Activated T-cell treated with anti-CD3 and anti-CD28 coated beads, Interleukin-2, amount 50 U/mL, for 1 hour (primary cell): ENCODE measurements around the gene RNF39.
"Not testable (repeated sequence)": the region's sequence is repeated elsewhere in the genome, so short reads cannot be mapped to it uniquely, and the experiment has no call there.

Source experiments
- DNase-seq: peaks from one replicate; pipeline ENCODE4 v3.0.0-alpha.2; 2020

The RNF39 gene

DNA sequence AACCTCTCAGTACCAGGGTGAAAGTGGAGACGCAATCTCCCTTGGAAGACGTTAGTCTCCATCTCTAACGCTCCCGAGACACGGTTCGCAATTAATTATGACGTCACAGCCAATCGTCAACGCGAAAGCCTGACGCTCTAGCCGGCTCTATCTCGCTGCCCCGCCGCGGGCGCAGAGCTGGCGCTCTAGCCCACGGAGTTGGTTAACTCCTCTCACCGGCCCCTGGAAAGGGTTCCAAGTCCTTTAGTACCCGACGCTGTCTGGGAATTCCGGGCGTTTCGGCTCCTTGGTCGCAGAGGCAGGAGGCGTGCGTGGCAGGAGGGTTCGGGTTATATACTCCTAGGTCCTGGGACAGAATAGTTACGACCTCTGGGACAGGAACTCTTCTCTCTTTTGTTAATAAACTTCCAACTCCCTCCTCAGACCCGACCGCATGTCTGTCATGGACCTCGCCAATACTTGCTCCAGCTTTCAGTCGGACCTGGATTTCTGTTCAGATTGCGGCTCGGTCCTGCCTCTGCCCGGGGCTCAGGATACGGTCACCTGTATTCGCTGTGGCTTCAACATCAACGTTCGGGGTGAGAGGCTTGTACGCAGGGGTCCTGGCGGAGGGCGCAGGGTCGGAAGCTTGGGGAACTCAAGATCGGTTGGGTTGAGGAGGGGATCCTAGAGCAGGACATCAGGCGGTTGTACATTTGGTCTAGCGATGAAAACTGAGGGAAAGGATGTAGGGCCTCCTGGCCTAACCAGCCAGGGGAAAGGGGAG, 14.3 kb downstream of the RNF39 start, which contains the start of gene POLR1H:
Gene POLR1H (plus strand): TSS at position 174 of the 766 bp plus-strand sequence. CDS start 260 bp downstream, at position 434.
- peak; percentile 83 for DNase-seq

GRCh38 chr6:30060606-30061091, 14.9 kb downstream of the RNF39 start:
- no peak for DNase-seq

DNA sequence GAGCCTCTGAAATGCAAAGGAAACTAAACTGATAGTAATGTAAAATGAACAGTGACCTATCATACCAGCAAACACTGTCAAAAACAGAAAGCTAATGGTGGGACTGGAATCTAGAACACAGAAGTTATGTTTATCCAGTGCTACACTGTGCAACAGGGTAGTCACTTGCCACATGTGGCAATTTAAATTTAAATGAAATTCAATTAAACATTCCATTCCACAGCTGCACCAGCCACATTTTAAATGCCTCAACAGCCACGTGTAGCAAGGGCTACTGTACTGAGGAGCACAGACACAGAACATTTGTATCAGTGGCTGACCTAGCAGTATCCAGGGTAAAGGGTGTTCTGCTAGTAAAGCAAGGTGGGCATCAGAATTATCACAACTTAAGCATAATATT, 20.1 kb downstream of the RNF39 start:
- no peak for DNase-seq

GRCh38 chr6:30053682-30054081, 21.9 kb downstream of the RNF39 start:
- DNase-seq, result no peak

DNA sequence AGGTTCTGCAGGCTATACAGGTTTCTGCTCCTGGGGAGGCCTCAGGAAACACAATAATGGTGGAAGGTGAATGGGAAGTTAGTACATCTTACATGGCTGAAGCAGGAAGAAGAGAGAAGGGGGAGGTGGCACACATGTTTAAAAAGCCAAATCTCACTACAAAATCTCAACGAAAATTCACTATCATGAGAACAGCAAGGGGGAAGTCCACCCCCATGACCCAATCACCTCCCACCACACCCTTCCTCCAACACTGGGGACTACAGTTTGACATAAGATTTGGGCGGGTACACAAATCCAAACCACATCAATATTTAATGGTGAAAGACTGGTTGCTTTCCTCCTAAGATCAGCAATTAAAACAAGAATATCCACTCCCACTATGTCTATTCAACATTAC, 28.3 kb downstream of the RNF39 start:
- no peak for DNase-seq

DNA sequence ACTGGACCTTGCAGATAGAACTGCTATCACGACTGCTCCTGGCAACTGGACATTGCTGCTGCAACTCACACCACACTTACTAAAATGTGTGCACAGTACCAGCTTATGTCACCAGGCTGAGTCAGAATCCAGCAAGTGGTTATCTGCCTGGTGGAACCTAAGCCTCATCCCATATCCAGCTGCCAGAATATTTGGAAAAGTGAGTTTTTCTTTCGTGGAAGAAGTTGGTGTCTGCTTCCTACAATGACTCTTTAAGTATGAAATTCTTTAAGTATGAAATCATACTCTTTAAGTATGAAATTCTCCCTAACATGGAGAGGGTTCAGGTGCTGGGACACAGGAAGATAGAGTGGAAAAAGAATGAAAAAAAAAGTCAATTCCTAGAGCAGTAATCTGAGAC, 30.9 kb downstream of the RNF39 start:
- no peak for DNase-seq

GRCh38 chr6:30043744-30044143, 31.8 kb downstream of the RNF39 start:
- DNase-seq, result no peak

- DNase-seq, result no peak
Measured at GRCh38 chr6:30042914-30043313, 32.7 kb downstream of the RNF39 start.

DNA sequence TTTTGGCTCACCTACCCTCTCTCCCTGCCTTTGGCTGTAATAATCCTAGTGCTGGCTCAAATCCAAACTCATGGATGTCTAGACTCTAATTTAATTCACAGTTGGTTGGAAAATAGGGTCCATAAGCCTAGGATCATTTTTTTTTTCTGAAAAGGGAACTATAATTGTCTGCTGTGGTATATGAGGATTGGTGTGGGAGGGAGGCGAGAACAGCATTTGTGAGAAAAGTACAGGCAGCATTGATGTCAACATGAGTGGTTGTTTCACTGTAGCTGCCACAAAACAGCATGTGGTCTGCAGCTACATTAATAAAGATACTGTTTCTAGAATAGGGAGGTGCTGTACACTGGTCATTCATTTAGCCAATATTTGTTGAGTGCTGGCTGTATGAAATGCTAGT, 33.1 kb downstream of the RNF39 start:
- no peak for DNase-seq

DNA sequence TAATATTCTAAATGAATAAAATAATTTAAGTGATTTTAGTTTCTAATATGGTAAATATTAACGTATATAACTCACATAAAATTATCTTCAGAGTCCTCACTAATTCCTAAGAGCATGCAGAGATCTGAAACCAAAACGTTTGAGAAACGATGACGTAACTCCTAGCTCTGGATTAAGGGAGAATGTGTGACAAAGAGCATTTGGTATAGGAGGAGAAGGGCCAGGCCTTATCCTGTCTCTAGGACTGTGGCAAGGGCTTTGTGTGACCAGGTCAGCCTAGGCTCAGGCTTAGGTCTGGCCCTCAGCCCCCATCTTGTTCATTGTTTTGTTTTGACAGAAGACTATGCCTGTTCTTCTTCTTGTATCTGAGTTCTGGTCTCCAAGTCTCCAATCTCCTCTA, 33.7 kb downstream of the RNF39 start:
- DNase-seq, result no peak

DNA sequence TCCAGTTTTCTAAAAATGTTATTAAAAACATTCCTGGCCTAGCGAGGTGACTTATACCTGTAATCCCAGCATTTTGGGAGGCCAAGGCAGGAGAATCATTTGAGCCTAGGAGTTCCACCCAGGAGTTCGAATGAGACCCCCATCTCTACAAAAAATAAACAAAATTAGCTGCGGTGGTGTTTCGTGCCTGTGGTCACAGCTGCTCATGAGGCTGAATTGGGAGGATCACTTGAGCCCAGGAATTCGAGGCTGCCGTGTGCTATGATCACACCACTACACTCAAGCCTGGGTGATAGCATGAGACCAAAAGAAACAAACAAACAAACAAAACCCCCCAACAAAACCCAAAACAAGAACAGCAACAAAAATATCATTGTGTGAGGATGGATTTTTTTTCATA, 34.3 kb downstream of the RNF39 start:
- DNase-seq, result no peak

GRCh38 chr6:30037182-30037788, 38.3 kb downstream of the RNF39 start:
- DNase-seq, result no peak

- DNase-seq, result no peak
Measured at GRCh38 chr6:30035784-30036183, 39.8 kb downstream of the RNF39 start.

- not testable (repeated sequence) for DNase-seq
Measured at GRCh38 chr6:30033440-30033839, 42.1 kb downstream of the RNF39 start.

- DNase-seq, result no peak
Measured at GRCh38 chr6:30031381-30031780, 44.2 kb downstream of the RNF39 start.

- no peak for DNase-seq
Measured at GRCh38 chr6:30029588-30029987, 46.0 kb downstream of the RNF39 start.

DNA sequence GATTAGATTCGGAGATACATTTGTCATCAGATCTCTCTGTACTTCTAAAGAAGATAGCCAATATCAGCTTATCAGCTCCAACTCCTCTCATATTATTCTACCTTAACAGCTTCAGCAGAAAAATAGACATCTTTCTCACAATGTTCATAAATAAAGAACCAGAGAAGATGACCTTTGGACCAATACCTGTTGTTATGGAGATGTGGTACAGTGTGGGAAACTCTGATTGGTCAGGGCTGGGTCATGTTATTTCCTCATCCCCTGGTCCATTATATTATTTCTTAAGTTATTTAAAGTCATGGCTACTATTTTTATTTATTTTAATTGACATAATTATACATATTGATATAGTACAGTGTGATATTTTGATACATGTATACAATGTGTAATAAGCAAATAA, 50.4 kb downstream of the RNF39 start:
- DNase-seq, result no peak

DNA sequence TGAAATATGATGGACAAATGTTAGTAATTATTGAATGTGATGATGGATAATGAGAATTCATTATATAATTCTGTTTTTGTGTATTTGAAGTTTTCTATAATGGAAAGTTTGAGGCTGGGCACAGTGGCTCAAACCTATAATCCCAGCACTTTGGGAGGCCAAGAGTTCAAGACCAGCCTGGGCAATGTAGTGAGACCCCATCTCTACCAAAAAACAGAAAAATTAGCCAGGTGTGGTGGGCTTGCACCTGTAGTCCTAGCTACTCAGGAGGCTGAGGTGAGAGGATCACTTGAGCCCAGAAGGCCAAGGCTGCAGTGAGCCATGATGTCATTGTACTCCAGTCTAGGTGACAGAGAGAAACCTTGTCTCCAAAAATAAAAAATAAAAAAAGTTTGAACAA, 52.9 kb downstream of the RNF39 start:
- not testable (repeated sequence) for DNase-seq

GRCh38 chr6:30022189-30022588, 53.4 kb downstream of the RNF39 start:
- no peak for DNase-seq

DNA sequence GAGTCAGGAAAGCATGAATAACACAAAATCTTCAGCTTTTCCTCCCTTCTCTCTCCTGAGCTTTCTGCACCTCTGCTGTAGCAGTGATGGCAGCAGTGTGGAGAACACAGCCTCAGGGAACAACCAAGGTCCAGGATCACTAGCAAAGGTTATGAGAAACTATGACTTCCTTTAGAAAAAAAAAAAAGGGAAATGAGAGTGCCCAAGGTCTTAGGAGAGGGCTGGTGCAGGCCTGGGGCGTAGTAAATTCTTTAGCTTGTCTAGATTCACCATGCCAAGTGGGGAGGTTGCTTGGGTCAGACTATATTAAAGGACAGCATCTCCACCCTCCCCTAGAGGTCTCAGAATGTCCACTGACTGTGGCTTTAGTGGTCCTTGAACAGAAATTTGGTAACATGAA, 54.9 kb downstream of the RNF39 start:
- DNase-seq, result no peak
